Transverse colon (tissue), 4 donors: ENCODE measurements around the gene MECR. TPM values are rescaled to one million over a fixed set of nuclear protein-coding genes. Genes with fewer than 3 reads are reported as not detected.

Experiments
- DNase-seq: peaks from one replicate; pipeline ENCODE4 v3.0.0-alpha.2; 2019
- H3K27ac ChIP-seq, 4 donors: fragments of 200-600 bp; sonication (generic); 2 replicates each; pipeline ENCODE4 v1.5.1; 2016 to 2018; ENCODE audit warnings: inconsistent platforms in 4 of 4
- H3K27me3 ChIP-seq: fragments of 200-600 bp; sonication (generic); 2 replicates; pipeline ENCODE4 v1.5.1; 2017; ENCODE audit warnings: inconsistent platforms
- H3K36me3 ChIP-seq, 4 donors: fragments of 200-600 bp; sonication (generic); 2 replicates each; pipeline ENCODE4 v1.5.1; 2017 to 2019; ENCODE audit warnings: inconsistent platforms in 4 of 4
- H3K4me1 ChIP-seq, 4 donors: fragments of 200-600 bp; sonication (generic); 2 replicates each; pipeline ENCODE4 v1.5.1; 2017 to 2020; ENCODE audit warnings: inconsistent platforms in 4 of 4
- H3K4me3 ChIP-seq, 4 donors: fragments of 200-600 bp; sonication (generic); 1 replicate in 1 of 4; 2 replicates in 3 of 4; pipeline versions ENCODE4 v1.5.1 to v1.6.1; 2017 to 2019; ENCODE audit warnings: inconsistent platforms in 4 of 4
- H3K9me3 ChIP-seq, 2 donors: fragments of 200-600 bp; sonication (generic); 2 replicates each; pipeline ENCODE4 v1.5.1; 2017 to 2019; ENCODE audit warnings: inconsistent platforms in 2 of 2
- CTCF ChIP-seq, 5 experiments: fragments of 200-600 bp in 3 of 5; fragments of 450-650 bp in 2 of 5; sonication (generic) in 3 of 5; IDR thresholded peaks; 1 replicate in 2 of 5; 2 replicates in 3 of 5; pipeline ENCODE4 v1.5.1; 2016 to 2017; ENCODE audit warnings: antibody characterized with exemption in 5 of 5, inconsistent platforms in 3 of 5, mild to moderate bottlenecking in 2 of 5, moderate library complexity in 1 of 5
- EP300 ChIP-seq: sonication (generic); formaldehyde crosslinking; IDR thresholded peaks from one replicate; pipeline ENCODE4 v1.6.1; 2017; ENCODE audit warnings: antibody characterized with exemption, low read depth
- POLR2A ChIP-seq: fragments of 450-650 bp; IDR thresholded peaks from one replicate; pipeline ENCODE4 v1.6.1; 2016; ENCODE audit warnings: antibody characterized with exemption, mild to moderate bottlenecking, moderate library complexity
- POLR2AphosphoS5 ChIP-seq, 3 donors: sonication (generic); formaldehyde crosslinking; IDR thresholded peaks; one replicate each; pipeline ENCODE4 v1.6.1; 2016; ENCODE audit warnings: antibody characterized with exemption in 3 of 3
- WGBS, 2 donors: methylation state at CpG; one replicate each; pipeline ENCODE4 v1.1.5; 2018; ENCODE audit warnings: low coverage in 1 of 2; 5-methylcytosine and 5-hydroxymethylcytosine counted together
- in situ Hi-C, 4 donors: fragments of 200-750 bp; cut with MboI; loops; one replicate each; pipeline versions ENCODE4 v1.15.0 to v1.15.1; 2017; ENCODE audit warnings: low sequenced_read_pairs in 3 of 4, low pct_ligation_motif_present in 1 of 4, low pct_unique_long_range_greater_than_20kb in 1 of 4
- intact Hi-C: fragments of 100-400 bp; cut with DNase I; formaldehyde crosslinking; loops from one replicate; pipeline ENCODE4 v1.15.1; 2023; ENCODE audit warnings: low total_unique reads
- total RNA-seq, 4 donors: library from RNA; depleted of rRNA; stranded (reverse); fragments of >200 nt; gene quantifications; one replicate each; pipeline ENCODE4 v1.1.0, GENCODE V29; 2016

The MECR gene
- total RNA-seq, 4 donors from 2014 or later, result 5.2 to 16.0 (median 12.2) TPM; not detected in 1

- H3K4me1 ChIP-seq, result peaks cover 6 to 21% (median 15%) of the 10 kb centered on the region in 4 donors
- in situ Hi-C loops, result loop anchor here in 2 of 4 donors (25.0 kb wide), 2 partner anchors 527 to 827 kb away; no protein-coding TSS in a partner anchor
- intact Hi-C loops, result no loop called here
- no peak overlapping the region for H3K27ac ChIP-seq
- peak overlapping the region in 1 of 4 donors; percentile 48 for H3K4me3 ChIP-seq
- H3K36me3 ChIP-seq, result no peaks in the 10 kb centered on the region
- peaks cover 29% of the 10 kb centered on the region for H3K27me3 ChIP-seq
- 89% methylated on average over 20 of the region's 29 CpGs; no CpG with 5 or more reads in 1 of the 2 donors for WGBS, 2 donors
- no peaks in the 10 kb centered on the region for H3K9me3 ChIP-seq
- TF ChIP-seq EP300 (no peak), POLR2A (no peak), CTCF (IDR thresholded peaks at IDR 0.05) (no peak), POLR2AphosphoS5 (IDR thresholded peaks at IDR 0.05) (no peak)
- no peak for DNase-seq
These were observed 29.8 kb upstream of the MECR start for GRCh38 chr1:29260531-29260930.

- Histone ChIP-seq H3K27me3 (peaks cover 29% of the 10 kb centered on the region), H3K4me3 (peak overlapping the region; percentile 11 to 57 (median 37)), H3K27ac (peak overlapping the region in 2 of 4 donors; percentile 26 to 35), H3K4me1 (peaks cover 6 to 17% (median 12%) of the 10 kb centered on the region in 4 donors), H3K36me3 (no peaks in the 10 kb centered on the region), H3K9me3 (no peaks in the 10 kb centered on the region)
- peak; percentile 59 for DNase-seq
- intact Hi-C loops (no loop called here), in situ Hi-C loops (loop anchor here in 2 of 4 donors (25.0 kb wide), 2 partner anchors 527 to 827 kb away; no protein-coding TSS in a partner anchor)
- 6 to 29% methylated on average over 5 to 33 of the region's 56 CpGs for WGBS, 2 donors
- TF ChIP-seq CTCF (IDR thresholded peaks at IDR 0.05) (no peak), POLR2A (peak; percentile 19)
These were observed 29.2 kb upstream of the MECR start for GRCh38 chr1:29259802-29260441.

GRCh38 chr1:29258976-29259801 lies 28.5 kb upstream of the MECR start:
- Histone ChIP-seq H3K36me3 (no peaks in the 10 kb centered on the region), H3K9me3 (no peaks in the 10 kb centered on the region), H3K27ac (peak overlapping the region in 2 of 4 donors; percentile 26 to 35), H3K4me1 (peaks cover 6 to 16% (median 11%) of the 10 kb centered on the region in 4 donors), H3K4me3 (peak overlapping the region; percentile 11 to 57 (median 37)), H3K27me3 (peaks cover 29% of the 10 kb centered on the region)
- in situ Hi-C loops (loop anchor here in 2 of 4 donors (25.0 kb wide), 2 partner anchors 528 to 828 kb away; no protein-coding TSS in a partner anchor), intact Hi-C loops (no loop called here)
- 33% methylated on average over 18 of the region's 38 CpGs; no CpG with 5 or more reads in 1 of the 2 donors for WGBS, 2 donors
- no peak for DNase-seq
- no peak for TF ChIP-seq POLR2A
- TF ChIP-seq POLR2AphosphoS5 (IDR thresholded peaks at IDR 0.05), result no peak
- TF ChIP-seq CTCF (IDR thresholded peaks at IDR 0.05), result no peak
- no peak for TF ChIP-seq EP300
